ENCODE measurements around the gene PTPRT.

DNA sequence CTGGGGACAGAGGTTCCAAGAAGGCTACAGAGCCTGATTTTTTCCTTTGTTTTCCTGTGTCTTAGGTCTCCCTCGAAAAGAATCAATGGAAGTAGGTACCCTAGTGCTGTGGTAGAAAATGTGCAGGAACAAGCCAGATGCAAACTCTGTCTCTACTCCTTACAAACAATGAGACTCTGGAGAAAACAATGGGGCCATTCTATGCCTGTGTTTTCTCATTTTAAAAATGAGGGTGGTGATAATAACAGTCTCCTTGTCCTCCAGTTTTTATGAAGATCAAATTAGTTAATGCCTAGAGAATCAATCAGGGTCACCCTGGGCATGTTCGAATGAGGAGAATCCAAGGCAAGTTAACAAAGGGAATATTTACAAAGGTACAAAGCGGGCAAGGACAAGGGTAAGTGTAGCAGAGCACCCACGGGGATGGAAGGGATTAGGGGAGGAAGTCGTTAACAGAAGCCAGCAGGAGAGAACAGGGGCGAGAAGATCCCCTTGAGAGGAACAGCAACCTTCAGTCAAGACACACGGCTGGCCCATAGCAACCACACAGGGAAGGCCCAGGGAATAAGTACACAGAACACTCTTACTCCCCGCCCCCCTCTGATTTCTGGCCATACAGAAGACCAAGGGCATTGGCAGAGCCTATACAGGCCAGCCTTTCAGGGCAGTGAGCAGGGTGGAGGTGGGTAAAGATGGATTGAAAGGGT, 342.8 kb downstream of the PTPRT start:
- TF ChIP-seq ARNT (IDR thresholded peaks at IDR 0.05) (no peak), TARDBP (IDR thresholded peaks at IDR 0.05) (no peak), SP1 (IDR thresholded peaks at IDR 0.05) (no peak), BHLHE40 (IDR thresholded peaks at IDR 0.05; ENCODE audit: borderline replicate concordance) (no peak), FOXK2 (IDR thresholded peaks at IDR 0.05) (no peak), SUZ12 (IDR thresholded peaks at IDR 0.05) (no peak), FOXA1 (IDR thresholded peaks at IDR 0.05) (no peak), FOXM1 (IDR thresholded peaks at IDR 0.05; ENCODE audit: borderline replicate concordance) (no peak), HDGF (IDR thresholded peaks at IDR 0.05; ENCODE audit: borderline replicate concordance) (no peak), ELF4 (IDR thresholded peaks at IDR 0.05) (no peak)
- TF ChIP-seq, protein P1, sequence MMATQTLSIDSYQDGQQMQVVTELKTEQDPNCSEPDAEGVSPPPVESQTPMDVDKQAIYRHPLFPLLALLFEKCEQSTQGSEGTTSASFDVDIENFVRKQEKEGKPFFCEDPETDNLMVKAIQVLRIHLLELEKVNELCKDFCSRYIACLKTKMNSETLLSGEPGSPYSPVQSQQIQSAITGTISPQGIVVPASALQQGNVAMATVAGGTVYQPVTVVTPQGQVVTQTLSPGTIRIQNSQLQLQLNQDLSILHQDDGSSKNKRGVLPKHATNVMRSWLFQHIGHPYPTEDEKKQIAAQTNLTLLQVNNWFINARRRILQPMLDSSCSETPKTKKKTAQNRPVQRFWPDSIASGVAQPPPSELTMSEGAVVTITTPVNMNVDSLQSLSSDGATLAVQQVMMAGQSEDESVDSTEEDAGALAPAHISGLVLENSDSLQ (IDR thresholded peaks at IDR 0.05), result no peak
